Measurements from ENCODE around the gene PHACTR2.
"Not testable (repeated sequence)": the region's sequence is repeated elsewhere in the genome, so short reads cannot be mapped to it uniquely, and the experiment has no call there.

PHACTR2 gene

DNA sequence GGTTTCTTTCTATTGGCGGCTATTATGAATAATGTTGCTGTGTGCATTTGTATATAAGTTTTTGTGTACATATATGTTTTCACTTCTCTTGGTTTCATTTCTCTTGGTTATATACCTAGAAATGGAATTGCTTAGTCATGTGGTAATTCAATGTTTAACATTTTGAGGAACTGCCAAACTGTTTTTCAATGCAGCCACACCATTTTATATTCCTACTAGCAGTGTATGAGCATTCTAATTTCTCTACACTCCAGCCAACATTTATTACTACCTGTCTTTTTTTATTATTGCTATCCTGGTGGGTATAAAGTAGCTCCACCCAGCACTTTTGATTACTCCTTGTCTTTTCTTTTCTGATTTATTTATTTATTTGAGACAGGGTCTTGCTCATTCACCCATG, 54.8 kb downstream of the PHACTR2 start:
- Histone ChIP-seq H3K9me3 (ENCODE audit: insufficient read depth, low read depth, low read length) (no peaks in the 10 kb centered on the region), H3K9ac (ENCODE audit: low read length) (no peak overlapping the region), H3K14ac (ENCODE audit: low read length) (no peak overlapping the region), H2AFZ (ENCODE audit: insufficient read depth, low read length, poor library complexity) (no peak overlapping the region), H2BK12ac (ENCODE audit: low read length) (no peak overlapping the region), H4K8ac (ENCODE audit: low read depth, low read length) (no peak overlapping the region), H2BK5ac (ENCODE audit: low read depth, low read length, poor library complexity) (no peak overlapping the region), H2BK120ac (ENCODE audit: insufficient read depth, low read length, poor library complexity) (no peak overlapping the region), H4K91ac (ENCODE audit: low read depth, low read length) (no peak overlapping the region), H2AK5ac (ENCODE audit: low read length) (no peak overlapping the region), H4K12ac (ENCODE audit: low read depth, low read length) (no peak overlapping the region), H3K79me2 (ENCODE audit: control insufficient read depth, insufficient read depth, low read length, poor library complexity) (no peaks in the 10 kb centered on the region), H3K27ac (ENCODE audit: low read depth, low read length) (no peak overlapping the region), H3K4me3 (ENCODE audit: low read depth, low read length) (no peak overlapping the region), H3K36me3 (ENCODE audit: control insufficient read depth in 1 of 2, insufficient read depth in 2 of 2, low read length in 2 of 2) (no peaks in the 10 kb centered on the region), H3K23ac (ENCODE audit: low read length) (no peak overlapping the region), H3K4ac (ENCODE audit: low read depth, low read length) (no peak overlapping the region), H3K79me1 (ENCODE audit: low read length) (no peaks in the 10 kb centered on the region), H3K18ac (ENCODE audit: low read length) (no peak overlapping the region), H3K27me3 (ENCODE audit: insufficient read depth, low read length) (no peaks in the 10 kb centered on the region), H3K4me1 (ENCODE audit: control insufficient read depth in 1 of 2, insufficient read depth in 2 of 2, low read length in 2 of 2) (peaks cover 0 to 4% of the 10 kb centered on the region in 2 experiments), H3K4me2 (ENCODE audit: low read length) (no peak overlapping the region)
- WGBS (ENCODE audit: extremely low coverage, insufficient coverage, insufficient read length) = no CpG with 5 or more reads among the region's 1 CpG
- DNase-seq = no peak

DNA sequence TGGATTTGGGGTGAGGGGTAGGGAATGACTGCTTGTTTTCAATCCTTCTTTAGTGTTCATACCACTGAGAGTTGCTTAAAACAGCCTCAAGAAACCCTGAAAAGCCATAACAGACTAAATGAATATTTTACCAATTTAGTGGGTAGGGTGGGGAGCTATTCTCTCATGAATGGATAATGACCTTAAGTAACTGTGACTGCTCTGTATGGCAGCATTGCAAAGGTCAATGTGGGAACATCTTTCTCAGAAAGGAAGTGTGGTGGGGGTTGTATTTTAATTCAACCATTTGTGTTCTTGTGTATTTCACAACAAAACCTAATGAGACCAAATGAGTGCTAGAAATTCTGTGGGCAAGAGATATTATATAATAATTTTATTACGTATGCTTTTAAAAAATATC, 55.7 kb downstream of the PHACTR2 start:
- Histone ChIP-seq H3K14ac (ENCODE audit: low read length) (no peak overlapping the region), H4K91ac (ENCODE audit: low read depth, low read length) (no peak overlapping the region), H4K12ac (ENCODE audit: low read depth, low read length) (no peak overlapping the region), H2BK12ac (ENCODE audit: low read length) (no peak overlapping the region), H3K18ac (ENCODE audit: low read length) (no peak overlapping the region), H4K8ac (ENCODE audit: low read depth, low read length) (no peak overlapping the region), H3K4me1 (ENCODE audit: control insufficient read depth in 1 of 2, insufficient read depth in 2 of 2, low read length in 2 of 2) (peaks cover 0 to 4% of the 10 kb centered on the region in 2 experiments), H3K4ac (ENCODE audit: low read depth, low read length) (no peak overlapping the region), H2BK120ac (ENCODE audit: insufficient read depth, low read length, poor library complexity) (no peak overlapping the region), H3K4me2 (ENCODE audit: low read length) (no peak overlapping the region), H3K27me3 (ENCODE audit: insufficient read depth, low read length) (no peaks in the 10 kb centered on the region), H2BK5ac (ENCODE audit: low read depth, low read length, poor library complexity) (no peak overlapping the region), H2AK5ac (ENCODE audit: low read length) (no peak overlapping the region), H3K23ac (ENCODE audit: low read length) (no peak overlapping the region), H3K4me3 (ENCODE audit: low read depth, low read length) (no peak overlapping the region), H3K9ac (ENCODE audit: low read length) (no peak overlapping the region), H2AFZ (ENCODE audit: insufficient read depth, low read length, poor library complexity) (no peak overlapping the region), H3K9me3 (ENCODE audit: insufficient read depth, low read depth, low read length) (no peaks in the 10 kb centered on the region), H3K79me2 (ENCODE audit: control insufficient read depth, insufficient read depth, low read length, poor library complexity) (no peaks in the 10 kb centered on the region), H3K79me1 (ENCODE audit: low read length) (no peaks in the 10 kb centered on the region), H3K27ac (ENCODE audit: low read depth, low read length) (no peak overlapping the region), H3K36me3 (ENCODE audit: control insufficient read depth in 1 of 2, insufficient read depth in 2 of 2, low read length in 2 of 2) (no peaks in the 10 kb centered on the region)
- WGBS (ENCODE audit: extremely low coverage, insufficient coverage, insufficient read length) = no CpG with 5 or more reads among the region's 1 CpG
- DNase-seq = no peak

GRCh38 chr6:143734641-143735063, 56.9 kb downstream of the PHACTR2 start:
- H3K4me3 ChIP-seq (ENCODE audit: low read depth, low read length) = no peak overlapping the region
- H3K23ac ChIP-seq (ENCODE audit: low read length) = no peak overlapping the region
- no peak overlapping the region for H2BK120ac ChIP-seq (ENCODE audit: insufficient read depth, low read length, poor library complexity)
- peaks cover 0 to 6% of the 10 kb centered on the region in 2 experiments for H3K4me1 ChIP-seq (ENCODE audit: control insufficient read depth in 1 of 2, insufficient read depth in 2 of 2, low read length in 2 of 2)
- no peaks in the 10 kb centered on the region for H3K36me3 ChIP-seq (ENCODE audit: control insufficient read depth in 1 of 2, insufficient read depth in 2 of 2, low read length in 2 of 2)
- no peak overlapping the region for H4K91ac ChIP-seq (ENCODE audit: low read depth, low read length)
- no peak overlapping the region for H4K12ac ChIP-seq (ENCODE audit: low read depth, low read length)
- H3K9me3 ChIP-seq (ENCODE audit: insufficient read depth, low read depth, low read length) = no peaks in the 10 kb centered on the region
- no CpG with 5 or more reads among the region's 1 CpG for WGBS (ENCODE audit: extremely low coverage, insufficient coverage, insufficient read length)
- no peak overlapping the region for H2AFZ ChIP-seq (ENCODE audit: insufficient read depth, low read length, poor library complexity)
- no peak overlapping the region for H2BK12ac ChIP-seq (ENCODE audit: low read length)
- no peak overlapping the region for H4K8ac ChIP-seq (ENCODE audit: low read depth, low read length)
- no peak overlapping the region for H3K14ac ChIP-seq (ENCODE audit: low read length)
- no peaks in the 10 kb centered on the region for H3K79me1 ChIP-seq (ENCODE audit: low read length)
- no peak overlapping the region for H2AK5ac ChIP-seq (ENCODE audit: low read length)
- no peak overlapping the region for H3K18ac ChIP-seq (ENCODE audit: low read length)
- H3K9ac ChIP-seq (ENCODE audit: low read length) = no peak overlapping the region
- H2BK5ac ChIP-seq (ENCODE audit: low read depth, low read length, poor library complexity) = no peak overlapping the region
- no peak overlapping the region for H3K4me2 ChIP-seq (ENCODE audit: low read length)
- H3K27me3 ChIP-seq (ENCODE audit: insufficient read depth, low read length) = no peaks in the 10 kb centered on the region
- no peak overlapping the region for H3K27ac ChIP-seq (ENCODE audit: low read depth, low read length)
- no peak overlapping the region for H3K4ac ChIP-seq (ENCODE audit: low read depth, low read length)
- no peak for DNase-seq
- H3K79me2 ChIP-seq (ENCODE audit: control insufficient read depth, insufficient read depth, low read length, poor library complexity) = no peaks in the 10 kb centered on the region

- not testable (repeated sequence) for H3K9ac ChIP-seq (ENCODE audit: low read length); H3K4me3 ChIP-seq (ENCODE audit: low read depth, low read length); H3K9me3 ChIP-seq (ENCODE audit: insufficient read depth, low read depth, low read length); H3K79me2 ChIP-seq (ENCODE audit: control insufficient read depth, insufficient read depth, low read length, poor library complexity); H3K4ac ChIP-seq (ENCODE audit: low read depth, low read length); H3K27ac ChIP-seq (ENCODE audit: low read depth, low read length); DNase-seq; H2BK12ac ChIP-seq (ENCODE audit: low read length); H3K14ac ChIP-seq (ENCODE audit: low read length); H4K91ac ChIP-seq (ENCODE audit: low read depth, low read length); H2AK5ac ChIP-seq (ENCODE audit: low read length); H3K18ac ChIP-seq (ENCODE audit: low read length); H4K12ac ChIP-seq (ENCODE audit: low read depth, low read length); H2BK120ac ChIP-seq (ENCODE audit: insufficient read depth, low read length, poor library complexity); H3K27me3 ChIP-seq (ENCODE audit: insufficient read depth, low read length); H2BK5ac ChIP-seq (ENCODE audit: low read depth, low read length, poor library complexity); H3K79me1 ChIP-seq (ENCODE audit: low read length); H2AFZ ChIP-seq (ENCODE audit: insufficient read depth, low read length, poor library complexity); H3K36me3 ChIP-seq (ENCODE audit: control insufficient read depth in 1 of 2, insufficient read depth in 2 of 2, low read length in 2 of 2); H3K23ac ChIP-seq (ENCODE audit: low read length); H4K8ac ChIP-seq (ENCODE audit: low read depth, low read length); H3K4me2 ChIP-seq (ENCODE audit: low read length)
- WGBS (ENCODE audit: extremely low coverage, insufficient coverage, insufficient read length) = no CpG with 5 or more reads among the region's 12 CpGs
- peaks cover 7 to 10% of the 10 kb centered on the region in 2 experiments for H3K4me1 ChIP-seq (ENCODE audit: control insufficient read depth in 1 of 2, insufficient read depth in 2 of 2, low read length in 2 of 2)
These were observed 60.4 kb downstream of the PHACTR2 start for GRCh38 chr6:143738072-143738690.

Data from trophoblast cell (in vitro differentiated cells and primary cell).